HFF-Myc (cell line): ENCODE data around the gene ZFHX3.

Experiments
- DNase-seq: peaks from one replicate; pipeline ENCODE4 v3.0.0-alpha.2; 2011; ENCODE audit warnings: low read depth; ENCODE audit errors: extremely low read depth
- H3K4me3 ChIP-seq: replicated peaks from 2 replicates; pipeline ENCODE4 v1.5.1; 2011; ENCODE audit warnings: low read depth, mild to moderate bottlenecking, control low read depth, low read length
- CTCF ChIP-seq: IDR thresholded peaks from 2 replicates; pipeline ENCODE4 v1.5.1; 2012; ENCODE audit warnings: mild to moderate bottlenecking, low read depth, low read length, control low read depth; ENCODE audit errors: missing control alignments

Gene ZFHX3

GRCh38 chr16:72945611-72946010 lies 102.3 kb downstream of the ZFHX3 start:
- no peak overlapping the region for H3K4me3 ChIP-seq
- no peak for DNase-seq
- TF ChIP-seq CTCF: no peak

- TF ChIP-seq CTCF: no peak
- no peak for DNase-seq
- no peak overlapping the region for H3K4me3 ChIP-seq
These were observed 103.0 kb downstream of the ZFHX3 start for GRCh38 chr16:72944757-72945485.

GRCh38 chr16:72942021-72942420 lies 105.9 kb downstream of the ZFHX3 start:
- no peak for DNase-seq
- no peak for TF ChIP-seq CTCF

GRCh38 chr16:72940886-72941285 lies 107.0 kb downstream of the ZFHX3 start:
- H3K4me3 ChIP-seq: no peak overlapping the region
- no peak for DNase-seq
- TF ChIP-seq CTCF: no peak

More at GRCh38 chr16:72942021-72942420, 105.9 kb downstream of the ZFHX3 start:
- no peak overlapping the region for H3K4me3 ChIP-seq

- no peak for DNase-seq
- no peak overlapping the region for H3K4me3 ChIP-seq
- peak; percentile 4 for TF ChIP-seq CTCF
These were observed 108.7 kb downstream of the ZFHX3 start for GRCh38 chr16:72939247-72939646.

GRCh38 chr16:72938795-72939164 lies 109.1 kb downstream of the ZFHX3 start:
- no peak for DNase-seq
- no peak for TF ChIP-seq CTCF
- no peak overlapping the region for H3K4me3 ChIP-seq
